ENCODE results near the gene RAB9A.
A peak's percentile ranks its signal among the peaks of the same experiment; 100 is the strongest.

Gene RAB9A

GRCh38 chrX:13689741-13690211 is 848 bp downstream of the RAB9A start:
- no peak for TF ChIP-seq CTCF (IDR thresholded peaks at IDR 0.05; ENCODE audit: low read depth, low read length)
- no peak for DNase-seq (ENCODE audit: extremely low read depth, low read depth)

GRCh38 chrX:13690836-13691235 is 1.9 kb downstream of the RAB9A start:
- TF ChIP-seq CTCF (IDR thresholded peaks at IDR 0.05; ENCODE audit: low read depth, low read length): peak; percentile 7
- no peak for DNase-seq (ENCODE audit: extremely low read depth, low read depth)

GRCh38 chrX:13691841-13692371 is 3.0 kb downstream of the RAB9A start:
- no peak for TF ChIP-seq CTCF (IDR thresholded peaks at IDR 0.05; ENCODE audit: low read depth, low read length)
- DNase-seq (ENCODE audit: extremely low read depth, low read depth): no peak

GRCh38 chrX:13692771-13693231 is 3.9 kb downstream of the RAB9A start:
- no peak for TF ChIP-seq CTCF (IDR thresholded peaks at IDR 0.05; ENCODE audit: low read depth, low read length)
- DNase-seq (ENCODE audit: extremely low read depth, low read depth): no peak

GRCh38 chrX:13693341-13693961 is 4.5 kb downstream of the RAB9A start:
- no peak for TF ChIP-seq CTCF (IDR thresholded peaks at IDR 0.05; ENCODE audit: low read depth, low read length)
- DNase-seq (ENCODE audit: extremely low read depth, low read depth): no peak

GRCh38 chrX:13694359-13694758 is 5.4 kb downstream of the RAB9A start:
- no peak for DNase-seq (ENCODE audit: extremely low read depth, low read depth)
- no peak for TF ChIP-seq CTCF (IDR thresholded peaks at IDR 0.05; ENCODE audit: low read depth, low read length)

- no peak for DNase-seq (ENCODE audit: extremely low read depth, low read depth)
- no peak for TF ChIP-seq CTCF (IDR thresholded peaks at IDR 0.05; ENCODE audit: low read depth, low read length)
Observed at GRCh38 chrX:13694983-13695382, 6.1 kb downstream of the RAB9A start.
